Measurements from ENCODE around the gene FOXE3. TPM values are rescaled to one million over a fixed set of nuclear protein-coding genes. Genes with fewer than 3 reads are reported as not detected.

The FOXE3 gene
- total and polyA plus RNA-seq, 2 of the 8 experiments (the other 6 are each of a cell fraction or from before 2014, with no cell fraction given): 0.18 TPM; not detected in 1

- Histone ChIP-seq H3K4me1 (replicated peaks in 1 of 4; ENCODE audit: control insufficient read depth in 3 of 4, insufficient read depth in 4 of 4, low read length in 3 of 4) (peaks cover 0 to 3% (median under 1%) of the 10 kb centered on the region in 4 experiments; a peak in 1 of 7 replicates), H3K9me3 (ENCODE audit: insufficient read depth in 2 of 2, low read depth in 1 of 2, low read length in 1 of 2) (no peaks in the 10 kb centered on the region), H4K8ac (ENCODE audit: extremely low read depth, insufficient read depth, low read length) (no peak overlapping the region), H4K20me1 (replicated peaks in 1 of 2; ENCODE audit: control insufficient read depth in 1 of 2, insufficient read depth in 2 of 2, low read length in 2 of 2) (no peaks in the 10 kb centered on the region), H3K4me2 (ENCODE audit: insufficient read depth in 1 of 2, low read depth in 2 of 2, low read length in 2 of 2) (no peak overlapping the region), H3K4ac (replicated peaks; ENCODE audit: insufficient read length, low read depth, low read length) (no peak overlapping the region), H3K79me2 (ENCODE audit: control insufficient read depth in 1 of 2, insufficient read depth in 2 of 2, low read length in 2 of 2) (no peaks in the 10 kb centered on the region), H4K5ac (ENCODE audit: insufficient read length, low read depth, low read length) (no peak overlapping the region), H2BK20ac (ENCODE audit: low read length) (no peak overlapping the region), H3K23me2 (ENCODE audit: low read depth, low read length) (no peaks in the 10 kb centered on the region), H2BK120ac (replicated peaks; ENCODE audit: low read depth, low read length) (no peak overlapping the region), H3K4me3 (ENCODE audit: extremely low read depth in 1 of 4, insufficient read depth in 2 of 4, low read depth in 3 of 4, low read length in 4 of 4) (no peak overlapping the region), H2AFZ (ENCODE audit: low read length) (no peak overlapping the region), H3K23ac (ENCODE audit: insufficient read length) (no peak overlapping the region), H3K27ac (ENCODE audit: low read depth, low read length) (no peak overlapping the region), H3K14ac (ENCODE audit: insufficient read length) (no peak overlapping the region), H2BK12ac (ENCODE audit: low read depth, low read length) (no peak overlapping the region), H2BK15ac (ENCODE audit: low read length) (no peak overlapping the region), H3K56ac (replicated peaks; ENCODE audit: insufficient read length, low read depth, low read length) (no peak overlapping the region), H3K18ac (ENCODE audit: extremely low read depth, low read length) (no peak overlapping the region), H2AK5ac (ENCODE audit: low read depth, low read length) (no peak overlapping the region), H3K27me3 (replicated peaks in 1 of 4; ENCODE audit: control insufficient read depth in 3 of 4, extremely low read depth in 1 of 4, insufficient read depth in 3 of 4, low read length in 3 of 4) (no peaks in the 10 kb centered on the region), H4K91ac (replicated peaks; ENCODE audit: insufficient read length, low read length) (no peak overlapping the region), H3K79me1 (ENCODE audit: low read depth, low read length) (no peaks in the 10 kb centered on the region), H3K9ac (replicated peaks in 1 of 4; ENCODE audit: extremely low read depth in 1 of 4, low read depth in 3 of 4, low read length in 3 of 4) (no peak overlapping the region), H2BK5ac (ENCODE audit: low read depth, low read length) (no peak overlapping the region), H3K36me3 (ENCODE audit: control insufficient read depth in 2 of 4, insufficient read depth in 4 of 4, low read length in 3 of 4) (no peaks in the 10 kb centered on the region)
- CTCF ChIA-PET (ENCODE audit: partially characterized antibody): interaction anchor here (0.6 to 1.6 kb wide), 4 partner anchors 14 to 374 kb away, joined by 3 to 4 read pairs (median 3); no protein-coding TSS in a partner anchor
- WGBS, 2 experiments (ENCODE audit: extremely low coverage in 1 of 2, insufficient coverage in 1 of 2, insufficient read length in 1 of 2, insufficient replicate concordance in 2 of 2, low coverage in 1 of 2, low lambda C conversion rate in 2 of 2, missing lambda C conversion rate in 1 of 2): 86% methylated on average over 3 of the region's 3 CpGs; no CpG with 5 or more reads in 1 of the 2 experiments
- no peak for FAIRE-seq
- POLR2A ChIA-PET (ENCODE audit: partially characterized antibody): no interaction called here
- DNase-seq (ENCODE audit: low read depth in 1 of 2, low spot score in 2 of 2): no peak
- no peak for TF ChIP-seq SUZ12 (IDR thresholded peaks at IDR 0.05; ENCODE audit: low read length)
- no peak for TF ChIP-seq MAX (IDR thresholded peaks at IDR 0.05)
- TF ChIP-seq EP300 (IDR thresholded peaks at IDR 0.05; ENCODE audit: borderline replicate concordance in 1 of 2, low read depth in 2 of 2, low read length in 2 of 2): no peak
- TF ChIP-seq SP1 (IDR thresholded peaks at IDR 0.05; ENCODE audit: low read depth, low read length): no peak
- TF ChIP-seq RAD21 (IDR thresholded peaks at IDR 0.05 in 1 of 2, conservative IDR thresholded peaks at IDR 0.05 in 1 of 2; ENCODE audit: low read depth in 2 of 2, low read length in 2 of 2): no peak
- TF ChIP-seq TEAD4 (IDR thresholded peaks at IDR 0.05; ENCODE audit: low read depth, low read length): no peak
- TF ChIP-seq CHD1 (IDR thresholded peaks at IDR 0.05; ENCODE audit: low read depth, low read length): no peak
- no peak for TF ChIP-seq RXRA (IDR thresholded peaks at IDR 0.05; ENCODE audit: insufficient read depth, low read depth, low read length)
- no peak for TF ChIP-seq POU5F1 (IDR thresholded peaks at IDR 0.05; ENCODE audit: low read depth, low read length)
- no peak for TF ChIP-seq EZH2 (IDR thresholded peaks at IDR 0.05; ENCODE audit: low read depth, low read length, severe bottlenecking)
- TF ChIP-seq ATF3 (IDR thresholded peaks at IDR 0.05; ENCODE audit: insufficient read depth, low read depth, low read length): no peak
- no peak for TF ChIP-seq SP4 (IDR thresholded peaks at IDR 0.05; ENCODE audit: low read length)
- TF ChIP-seq MAFK (IDR thresholded peaks at IDR 0.05; ENCODE audit: low read depth, low read length): no peak
These were observed 33.6 kb upstream of the FOXE3 start for GRCh38 chr1:47382399-47382983.

Data from H1 (cell line).